NCI-H1105 treated with DMSO at 0.1 percent for 48 hours (cell line): Measurements from ENCODE around the gene MACO1.

Source experiments
- DNase-seq: peaks from one replicate; lab custom pipeline; 2025; lab: John Stamatoyannopoulos, UW

MACO1 gene

DNA sequence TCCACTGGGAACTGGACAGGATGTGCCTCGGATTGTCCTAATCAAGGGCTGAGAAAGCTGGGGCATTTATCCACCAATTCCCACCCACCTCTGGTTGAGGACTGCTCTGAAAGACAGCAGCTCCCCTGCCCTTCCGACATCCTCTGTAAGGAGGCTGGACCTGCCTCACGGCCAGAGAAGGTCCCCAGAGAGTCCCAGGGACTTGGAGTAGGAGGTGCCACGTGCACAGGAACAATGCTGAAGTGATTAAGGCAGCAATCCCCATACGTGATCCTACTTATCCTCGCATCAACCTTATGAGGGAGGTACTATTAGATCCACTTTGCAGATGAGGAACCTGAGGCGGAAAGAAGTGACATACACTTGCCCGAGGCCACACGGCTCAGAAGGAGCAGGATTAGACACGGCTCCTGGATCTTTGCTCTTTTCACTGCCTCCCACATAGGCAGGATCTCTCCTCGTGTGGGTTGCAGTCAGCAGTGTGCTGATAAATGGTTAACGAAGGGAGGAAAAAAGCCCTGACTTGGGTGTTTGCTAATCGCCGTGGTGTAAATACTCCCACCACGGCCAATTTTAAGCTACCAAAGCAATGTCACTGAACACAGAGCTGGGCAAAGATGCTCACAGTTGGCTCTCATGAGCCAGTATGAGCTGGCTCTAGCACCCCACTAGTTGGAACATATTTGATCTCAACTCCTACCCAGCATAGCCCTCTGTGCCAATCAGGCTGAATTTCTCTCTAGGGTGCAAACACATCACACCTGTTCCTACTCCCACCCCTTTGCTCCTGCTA lies 94.1 kb downstream of the MACO1 start:
- DNase-seq, result no peak

DNA sequence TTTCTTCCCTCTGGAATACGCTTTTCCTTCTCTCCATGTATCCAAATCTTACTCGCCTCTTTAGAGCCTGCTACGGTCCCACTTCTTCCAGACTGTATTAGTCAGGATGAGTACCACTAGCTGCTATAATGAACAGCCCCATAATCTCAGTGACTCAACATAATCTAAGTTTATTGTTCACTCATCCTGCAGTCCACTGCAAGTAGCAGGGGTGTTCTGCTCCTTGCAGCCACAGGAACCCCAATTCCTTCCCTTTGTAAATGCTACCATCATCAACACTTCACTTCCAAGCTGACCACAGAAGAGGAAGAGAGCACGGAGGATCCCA lies 94.6 kb downstream of the MACO1 start:
- DNase-seq, result no peak

DNA sequence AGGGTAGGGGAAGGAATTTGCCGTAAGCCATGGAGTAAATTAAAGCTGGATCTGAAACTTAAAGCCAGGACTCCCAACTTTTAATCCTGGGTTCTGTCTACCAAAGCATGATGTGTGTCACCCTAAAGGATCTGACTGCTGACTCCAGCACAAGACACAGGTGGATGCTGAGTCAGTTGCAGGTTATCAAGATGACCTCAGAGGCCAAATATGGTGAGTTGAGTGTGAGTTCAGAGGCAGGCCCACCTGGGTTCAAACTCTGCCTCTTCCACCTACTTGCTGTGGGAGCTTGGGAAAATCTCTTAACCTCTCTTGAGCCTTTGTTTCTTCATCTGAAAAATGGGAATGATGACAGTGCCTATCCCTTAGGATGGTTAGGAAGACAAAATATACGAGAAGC lies 96.1 kb downstream of the MACO1 start:
- DNase-seq, result no peak

DNA sequence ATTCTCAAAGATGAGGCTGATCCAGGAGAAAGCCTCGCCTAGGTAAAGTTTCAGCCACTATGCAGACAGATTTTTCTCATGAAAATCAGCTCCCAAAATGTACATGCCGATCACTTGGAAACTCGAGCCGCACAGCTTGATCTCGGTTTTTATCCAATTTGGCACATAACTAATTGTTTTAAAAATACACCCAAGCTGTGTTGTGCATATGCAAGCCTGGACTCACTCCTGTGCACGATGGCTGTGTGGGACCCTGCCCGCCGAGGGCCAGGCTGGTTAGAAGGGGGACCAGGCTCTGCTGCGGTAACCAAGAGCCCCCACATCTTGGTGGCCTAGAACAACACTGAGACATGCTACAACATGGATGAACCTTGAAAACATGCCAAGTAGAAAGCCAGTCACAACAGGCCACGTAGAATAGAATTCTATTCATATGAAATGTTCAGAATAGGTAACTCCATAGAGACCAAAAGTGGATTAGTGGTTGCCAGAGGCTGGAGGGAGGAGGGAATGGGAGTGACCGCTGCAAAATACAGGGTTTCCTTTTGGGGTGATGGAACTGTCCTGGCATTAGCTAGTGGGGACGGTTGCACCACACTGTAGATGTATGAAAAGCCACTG lies 96.6 kb downstream of the MACO1 start:
- no peak for DNase-seq

DNA sequence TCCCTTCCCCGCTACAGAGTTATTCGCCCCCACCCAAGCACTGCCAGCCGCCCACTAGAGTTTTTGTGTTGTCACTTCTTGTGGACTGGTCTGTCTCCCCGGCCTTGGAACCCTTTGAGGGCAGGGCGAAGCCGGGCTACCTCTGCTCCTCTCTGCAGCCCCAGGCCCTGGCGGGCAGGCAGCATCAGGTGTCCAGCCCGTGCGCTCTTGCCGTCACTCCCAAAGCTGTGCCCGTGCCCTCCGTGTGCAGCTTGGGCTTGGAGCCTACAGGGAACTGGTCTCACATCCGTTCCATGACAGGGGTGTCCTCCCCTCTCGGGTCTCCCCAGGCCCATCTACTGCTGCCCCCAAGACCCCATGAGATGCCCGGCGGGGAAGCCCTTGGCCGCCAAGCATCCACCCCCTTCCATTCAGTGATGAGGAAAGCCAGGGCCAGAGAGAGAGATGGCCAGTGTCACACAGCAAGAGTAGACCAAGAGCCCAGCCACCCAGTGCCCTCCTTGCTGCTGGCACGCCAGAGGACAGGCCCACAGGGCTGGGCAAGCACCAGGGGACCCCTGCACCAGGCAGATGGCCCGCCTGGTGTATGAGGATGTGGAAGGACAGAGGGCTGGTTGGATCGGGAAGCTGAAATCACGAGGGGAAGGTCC lies 97.4 kb downstream of the MACO1 start:
- no peak for DNase-seq

DNA sequence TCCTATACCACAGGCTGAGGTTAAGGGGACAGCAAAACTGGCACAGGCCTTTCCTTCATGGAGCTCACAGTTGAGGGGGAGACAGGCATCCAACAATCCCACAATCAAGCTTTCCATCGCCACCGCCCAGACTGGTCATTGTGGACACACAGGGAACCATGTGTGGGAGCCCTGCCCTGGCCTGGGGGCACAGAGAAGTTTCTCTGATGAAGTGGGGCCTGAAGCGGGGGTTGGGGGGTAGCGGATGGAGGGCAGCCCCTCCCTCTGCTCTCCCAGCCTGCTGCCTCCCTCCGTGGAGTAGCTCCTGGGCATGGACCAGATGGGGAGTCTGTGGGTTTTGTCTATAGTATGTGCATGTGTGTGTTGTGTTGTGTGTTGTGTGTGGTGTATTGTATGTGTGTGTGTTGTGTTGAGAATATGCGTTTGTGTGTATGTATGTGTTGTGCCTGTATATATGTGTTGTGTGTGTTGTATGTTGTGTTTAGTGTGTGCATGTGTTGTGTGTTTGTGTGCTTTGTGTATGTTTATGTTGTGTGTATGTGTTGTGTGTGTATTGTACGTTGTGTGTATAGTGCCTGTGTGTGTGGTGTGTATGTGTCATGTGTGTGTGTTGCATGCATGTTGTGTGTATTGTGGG lies 98.3 kb downstream of the MACO1 start:
- DNase-seq, result no peak

DNA sequence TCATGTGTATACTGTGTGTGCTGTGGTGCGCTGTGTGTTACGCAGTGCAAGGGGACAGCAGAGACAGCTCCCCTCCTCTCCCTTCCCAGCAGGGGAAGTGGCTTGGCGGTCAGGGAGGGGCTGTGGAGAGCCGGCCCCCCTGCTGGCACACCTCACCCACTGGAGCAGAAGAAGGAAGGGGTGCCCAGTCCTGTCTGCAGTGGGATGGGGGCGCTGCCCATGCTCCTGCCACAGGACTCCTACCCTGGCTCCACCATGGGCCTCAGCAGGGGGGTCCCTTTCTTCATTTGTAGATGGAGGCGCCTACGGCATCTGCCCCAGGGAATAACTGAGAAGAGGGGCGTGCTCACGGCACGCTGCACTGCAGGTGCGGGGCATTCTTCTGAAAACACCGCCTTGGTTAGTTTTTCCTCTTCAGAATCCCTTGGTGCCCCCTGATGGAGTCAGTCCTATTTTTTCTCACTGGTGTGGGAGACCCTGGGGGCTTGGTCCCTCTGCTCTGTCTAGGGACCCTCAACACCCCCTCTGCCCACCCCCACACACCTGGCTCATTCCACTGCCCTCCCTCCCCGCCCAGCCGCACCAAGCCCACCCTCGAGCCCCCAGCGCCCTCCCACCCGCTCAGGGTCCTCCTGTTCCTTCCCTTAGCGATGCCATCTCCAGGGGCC lies 99.0 kb downstream of the MACO1 start:
- DNase-seq, result no peak

DNA sequence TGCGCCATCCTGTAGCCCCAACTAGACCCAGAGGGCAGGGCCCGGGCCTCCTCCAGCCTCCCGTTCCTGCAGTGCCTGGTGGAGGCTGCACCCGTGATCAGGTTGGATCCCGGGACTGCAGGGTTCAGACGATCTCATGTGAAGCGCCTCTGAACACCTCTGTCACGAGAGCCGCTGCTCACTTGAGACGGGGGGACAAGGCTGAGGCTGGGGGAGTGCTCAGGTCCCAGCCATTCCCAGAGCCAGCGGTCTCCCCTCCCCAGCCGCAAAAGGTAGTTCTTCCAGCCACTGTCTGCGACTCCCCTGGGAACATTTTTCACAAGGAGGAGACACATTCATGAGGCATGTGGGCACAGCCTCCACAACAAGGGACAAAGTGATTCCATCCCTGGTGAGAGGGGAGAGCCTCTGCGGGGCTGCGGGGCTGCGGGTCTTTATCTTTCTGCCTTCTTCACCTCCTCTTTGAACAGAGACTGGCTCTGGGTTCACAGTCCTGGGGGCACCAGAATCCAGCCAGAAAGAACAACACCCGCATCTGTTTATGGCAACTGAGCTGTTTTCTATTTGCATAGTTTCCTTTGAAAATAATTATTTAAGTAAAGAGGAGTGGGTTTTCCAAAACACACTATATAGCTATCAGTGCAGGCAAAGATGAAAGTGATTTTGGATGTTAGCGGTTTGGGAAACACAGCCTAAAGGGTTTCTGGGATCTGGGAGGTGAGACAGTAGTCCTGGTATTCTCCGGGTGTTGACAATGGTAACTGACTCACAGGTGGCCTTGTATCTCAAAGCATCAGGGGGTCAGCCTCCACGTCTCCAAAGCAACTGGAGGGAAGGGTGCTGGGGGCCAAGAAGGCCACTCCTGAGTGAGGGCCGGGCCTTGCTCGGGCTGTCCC lies 99.7 kb downstream of the MACO1 start:
- DNase-seq, result no peak

DNA sequence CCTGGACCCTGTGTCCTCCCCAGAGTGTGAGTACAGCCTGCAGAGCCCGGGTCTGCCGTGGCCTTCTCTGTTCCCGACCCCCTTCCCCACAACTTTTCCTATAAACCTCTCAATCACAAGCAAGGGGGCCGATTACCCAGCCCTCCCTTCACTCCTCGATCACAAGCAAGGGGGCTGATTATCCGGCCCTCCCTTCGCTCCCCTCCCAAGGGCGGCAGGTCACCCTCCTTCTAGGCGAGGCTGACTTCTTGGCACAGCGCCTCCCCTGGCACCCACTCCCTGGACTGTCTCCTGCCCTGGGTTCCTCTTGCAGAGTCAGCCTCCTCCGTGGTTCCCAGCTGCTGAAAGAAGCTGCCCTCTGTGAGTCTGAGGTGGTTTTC lies 100.4 kb downstream of the MACO1 start:
- DNase-seq, result no peak

DNA sequence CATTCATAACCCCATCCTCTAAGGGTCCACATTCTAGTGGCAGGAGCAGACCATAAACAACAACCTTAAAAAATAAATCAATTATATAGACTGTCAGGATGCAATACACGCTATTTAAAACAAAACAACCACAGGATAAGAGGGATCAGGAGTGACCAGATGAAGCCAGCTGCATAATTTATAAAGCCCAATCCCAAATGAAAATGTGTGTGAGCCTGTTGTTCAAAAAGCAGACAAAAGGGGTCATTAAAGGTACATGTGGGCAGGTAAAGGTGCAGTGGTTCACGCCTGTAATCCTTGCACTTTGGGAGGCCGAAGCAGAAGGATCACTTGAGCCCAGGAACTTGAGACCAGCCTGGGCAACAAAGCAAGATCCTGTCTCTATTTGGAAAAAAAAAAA lies 102.3 kb downstream of the MACO1 start:
- no peak for DNase-seq

DNA sequence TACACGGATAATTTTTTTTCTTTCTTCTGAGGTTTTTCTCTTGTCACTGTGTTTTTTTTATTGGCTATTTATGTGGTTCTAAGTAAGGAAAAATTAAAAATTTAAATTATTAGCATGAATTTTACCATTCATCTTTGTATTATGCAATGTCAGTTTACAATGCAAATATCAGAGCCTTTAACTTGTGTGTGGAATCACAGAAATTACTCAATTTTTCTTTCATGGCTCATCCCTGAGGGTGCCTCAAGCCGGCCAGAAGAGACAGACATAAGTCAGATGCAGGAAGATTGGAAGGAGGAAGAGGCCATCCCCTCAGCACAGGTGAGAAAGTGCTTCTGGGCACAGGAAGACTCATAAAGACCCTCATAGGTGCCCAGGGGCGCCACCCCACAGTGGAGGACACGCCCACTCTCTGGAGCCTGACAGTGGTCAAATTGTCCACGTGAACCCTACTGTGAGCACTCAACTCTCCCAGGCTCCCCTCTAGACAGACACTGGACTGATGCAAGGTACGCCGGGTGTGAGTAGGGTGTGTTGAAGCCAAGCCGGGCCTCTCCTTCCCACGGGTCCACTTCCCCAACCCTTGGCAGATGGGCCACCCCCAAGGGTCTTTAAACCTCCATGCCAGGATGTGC lies 103.2 kb downstream of the MACO1 start:
- DNase-seq, result no peak

DNA sequence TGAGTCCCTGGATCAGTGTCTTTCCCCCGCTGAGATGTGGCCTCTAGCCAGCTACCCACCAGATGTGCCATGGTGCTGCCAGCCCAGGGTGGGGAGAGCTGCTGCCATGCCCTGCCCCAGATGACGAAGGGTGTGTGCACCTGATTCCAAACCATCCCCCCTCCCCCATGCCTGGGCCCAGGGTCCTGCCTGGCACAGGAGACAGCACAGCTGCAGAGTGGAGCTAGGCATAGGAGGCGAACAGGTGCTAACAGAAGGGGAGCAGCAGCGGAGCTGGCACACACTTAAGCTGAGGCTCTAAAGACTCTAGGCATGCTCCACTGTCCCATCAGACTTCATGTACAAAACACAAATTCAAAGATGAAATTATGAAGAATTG lies 103.7 kb downstream of the MACO1 start:
- no peak for DNase-seq

DNA sequence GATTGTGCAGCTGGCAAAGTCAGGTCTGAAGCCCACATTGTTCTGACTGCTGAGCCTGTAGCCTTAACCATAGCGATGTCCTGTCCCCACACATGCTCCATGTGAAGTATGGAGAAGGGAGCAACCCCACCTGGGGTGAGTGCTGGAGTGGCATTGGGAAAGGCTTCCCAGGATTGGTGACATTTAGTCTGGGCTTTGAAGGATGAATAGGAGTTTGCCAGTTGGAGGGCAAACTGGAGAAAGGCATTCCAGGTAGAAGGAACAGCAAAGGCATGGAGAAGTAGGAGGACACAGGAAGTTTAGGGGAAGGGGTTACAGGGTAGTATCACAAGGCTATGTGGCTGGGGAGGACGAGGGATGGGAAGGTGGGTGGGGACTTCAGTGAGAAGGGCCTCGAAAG lies 105.4 kb downstream of the MACO1 start:
- DNase-seq, result no peak

DNA sequence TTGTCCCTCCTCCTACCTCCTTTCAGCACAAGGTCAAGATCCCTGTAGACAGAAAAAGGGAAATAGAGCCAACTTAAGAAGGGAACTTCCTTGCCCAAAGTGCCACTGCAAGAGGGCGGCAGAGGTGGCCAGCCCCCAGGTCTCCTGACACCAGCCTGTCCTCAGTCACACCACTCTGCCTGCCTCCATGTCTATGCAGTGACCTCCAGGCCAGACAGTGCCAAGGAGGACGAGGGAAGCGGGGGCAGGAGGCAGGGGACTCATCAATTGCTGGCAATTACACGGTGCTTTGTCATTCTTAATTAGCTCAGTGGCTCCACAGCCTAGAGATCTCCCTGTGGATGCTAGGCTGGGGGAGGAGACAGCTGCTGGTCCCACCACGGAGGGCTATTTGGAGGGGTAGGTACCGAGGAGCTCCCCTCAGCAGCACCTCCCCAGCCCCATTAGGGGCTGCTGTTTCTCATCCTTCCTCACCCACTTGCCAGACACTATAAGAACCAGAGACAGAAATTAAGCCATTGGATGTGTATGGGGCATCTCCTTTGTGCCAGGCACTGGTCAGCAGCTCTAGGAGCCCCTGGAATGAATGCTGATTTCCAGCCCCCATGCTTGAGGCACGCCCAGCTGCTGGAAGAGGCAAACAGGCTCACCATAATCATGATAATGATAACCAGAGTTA lies 106.6 kb downstream of the MACO1 start:
- no peak for DNase-seq

DNA sequence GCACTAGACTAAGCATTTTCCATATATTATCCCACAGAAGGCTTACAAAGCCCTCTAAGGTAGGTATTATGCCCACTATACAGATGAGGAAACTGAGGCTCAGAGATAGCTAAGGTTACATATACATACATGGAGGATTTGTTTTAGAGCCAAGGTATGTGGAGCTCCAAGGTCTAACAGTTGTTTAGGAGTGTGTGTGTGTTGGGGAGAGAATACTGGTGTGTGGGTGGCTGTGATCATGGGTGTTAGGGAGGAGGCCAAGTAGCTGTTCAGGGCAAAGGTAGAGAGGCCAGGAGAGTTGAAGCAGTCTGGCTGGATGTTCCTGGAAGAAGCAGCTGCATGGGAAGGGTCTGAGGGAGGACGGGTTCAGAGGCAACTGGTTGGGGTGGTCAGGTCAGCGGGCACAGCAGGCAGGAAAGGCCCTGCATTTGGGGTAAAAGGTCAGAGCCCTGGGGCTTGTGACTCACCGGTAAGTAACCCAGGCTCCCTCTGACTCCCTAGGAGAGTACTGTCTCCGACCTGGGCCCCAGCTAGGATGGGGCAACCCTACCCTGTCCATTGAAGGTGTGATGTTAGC lies 107.6 kb downstream of the MACO1 start:
- no peak for DNase-seq

DNA sequence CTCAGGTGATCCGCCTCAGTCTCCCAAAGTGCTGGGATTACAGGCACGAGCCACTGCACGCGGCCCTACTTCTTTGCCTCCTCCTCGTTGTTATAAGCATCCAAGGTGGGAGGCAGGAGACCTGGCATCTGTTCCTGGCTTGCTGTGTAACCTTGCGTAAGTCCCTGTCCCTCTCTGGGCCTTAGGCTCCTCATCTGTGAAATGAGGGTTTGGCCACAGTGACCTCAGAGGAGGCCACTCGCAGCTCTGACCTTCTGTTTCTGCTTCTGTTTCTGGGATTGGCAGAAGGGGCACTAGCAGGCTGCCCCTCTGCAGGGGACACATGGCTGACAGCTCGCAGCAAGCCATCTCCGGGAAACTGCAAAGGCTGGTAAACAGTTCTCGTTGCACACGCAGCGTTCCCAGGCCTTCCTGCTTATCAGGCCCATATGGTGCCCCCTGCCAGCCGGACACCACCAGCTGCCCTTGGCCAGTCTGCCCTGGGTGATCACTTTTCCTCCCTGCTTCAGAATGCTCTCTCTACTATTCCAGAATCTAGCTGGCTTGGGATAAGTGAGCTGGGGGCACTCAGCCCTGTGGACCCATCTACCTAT lies 110.1 kb downstream of the MACO1 start:
- DNase-seq, result no peak

DNA sequence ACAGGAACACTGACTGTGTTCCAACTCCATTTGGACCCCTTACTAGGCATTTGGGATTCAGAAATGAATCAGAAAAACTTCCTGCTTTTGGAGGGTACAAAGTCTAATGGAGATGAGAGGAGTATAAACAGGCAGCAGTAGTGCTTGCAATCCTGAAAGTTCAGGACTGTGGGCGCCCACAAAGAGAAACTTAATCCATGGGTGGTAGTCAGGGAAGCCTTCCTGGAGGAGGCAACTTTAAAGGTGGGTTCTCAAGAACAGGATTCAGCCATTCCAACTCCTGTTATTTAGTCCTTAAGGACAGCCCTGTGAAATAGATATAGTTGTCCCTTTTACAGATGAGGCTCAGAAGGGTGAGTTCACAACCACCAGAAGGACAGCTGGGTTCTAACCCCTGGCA lies 110.7 kb downstream of the MACO1 start:
- DNase-seq, result no peak

DNA sequence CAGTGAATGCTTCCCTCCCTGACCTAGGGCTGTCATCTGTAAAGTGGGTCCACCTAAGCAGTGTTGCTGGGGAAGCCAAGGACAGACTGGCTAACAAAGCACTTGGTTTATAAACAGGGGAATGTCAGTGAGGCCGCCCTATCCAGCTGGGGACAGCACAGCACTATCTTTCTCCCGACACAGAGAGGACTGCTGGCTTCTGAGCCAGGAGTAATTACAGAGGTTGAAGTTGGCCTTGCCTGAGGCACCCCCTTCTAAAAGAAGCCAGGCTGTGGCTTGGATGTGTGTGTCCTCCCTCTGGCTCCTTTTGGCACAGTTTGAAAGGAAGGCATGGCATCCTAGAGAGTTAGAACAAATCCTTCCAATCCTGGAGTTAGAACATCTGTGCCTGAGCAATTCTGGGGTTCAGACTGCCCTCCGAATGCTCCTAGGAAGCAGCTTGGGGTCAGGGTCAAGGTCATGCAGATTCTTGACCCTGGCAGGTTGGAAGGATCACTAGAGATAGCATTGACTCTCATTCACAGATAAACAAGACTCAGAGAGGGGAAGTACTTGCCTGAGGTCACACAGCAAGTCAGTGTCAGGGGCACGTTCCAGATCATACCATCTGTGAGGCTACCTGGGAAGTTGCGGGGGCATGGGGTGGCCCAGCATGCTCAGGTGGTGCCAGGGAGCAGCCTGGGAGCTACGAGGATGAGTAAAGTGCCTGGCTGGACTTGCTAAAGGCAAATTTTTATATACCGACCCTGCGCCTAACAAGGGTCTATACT lies 111.4 kb downstream of the MACO1 start:
- no peak for DNase-seq

DNA sequence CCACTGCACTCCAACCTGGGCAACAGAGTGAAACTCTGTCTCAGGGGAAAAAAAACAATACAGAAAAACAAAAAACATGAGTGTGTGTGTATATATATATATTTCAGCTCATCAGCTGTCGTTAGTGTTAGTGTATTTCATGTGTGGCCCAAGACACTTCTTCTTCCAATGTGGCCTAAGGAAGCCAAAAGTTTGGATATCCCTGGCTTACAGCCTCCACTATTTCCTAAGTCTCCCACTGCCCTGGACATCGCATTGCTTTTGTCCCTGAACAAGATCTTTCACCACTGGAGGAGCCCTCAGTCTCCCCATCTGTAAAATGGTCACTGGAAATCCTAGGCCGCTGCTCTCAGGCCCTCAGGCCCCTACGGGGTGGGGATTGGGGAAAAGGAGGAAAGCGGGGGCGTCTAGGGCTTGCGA lies 112.3 kb downstream of the MACO1 start:
- DNase-seq, result no peak
